Liver (tissue), 3 donors: ENCODE measurements around the gene KCNE3.

ENCODE experiments used
- CTCF ChIP-seq: fragments of 150-350 bp; IDR thresholded peaks from 2 replicates; pipeline ENCODE4 v1.5.1; 2017; ENCODE audit warnings: improper control_type of control experiment, low read depth, low read length; ENCODE audit not compliant: missing input control
- FOXA1 ChIP-seq: IDR thresholded peaks from 2 replicates; pipeline ENCODE4 v1.6.1; 2016; ENCODE audit warnings: antibody characterized with exemption
- JUND ChIP-seq, 2 donors: IDR thresholded peaks; 2 replicates each; pipeline ENCODE4 v1.6.1; 2016; ENCODE audit warnings: antibody characterized with exemption in 2 of 2
- TAF1 ChIP-seq: conservative IDR thresholded peaks from 2 replicates; pipeline ENCODE4 v1.6.1; 2016; ENCODE audit warnings: antibody characterized with exemption, mild to moderate bottlenecking
- TF ChIP-seq, protein P1 (sequence below): IDR thresholded peaks from 2 replicates; pipeline ENCODE4 v1.6.1; 2016; ENCODE audit warnings: antibody characterized with exemption
- TF ChIP-seq, protein P2 (sequence below): IDR thresholded peaks from 2 replicates; pipeline ENCODE4 v1.6.1; 2016; ENCODE audit warnings: antibody characterized with exemption, mild to moderate bottlenecking
- donor health status: healthy.
- donor health status: healthy.

DNA sequence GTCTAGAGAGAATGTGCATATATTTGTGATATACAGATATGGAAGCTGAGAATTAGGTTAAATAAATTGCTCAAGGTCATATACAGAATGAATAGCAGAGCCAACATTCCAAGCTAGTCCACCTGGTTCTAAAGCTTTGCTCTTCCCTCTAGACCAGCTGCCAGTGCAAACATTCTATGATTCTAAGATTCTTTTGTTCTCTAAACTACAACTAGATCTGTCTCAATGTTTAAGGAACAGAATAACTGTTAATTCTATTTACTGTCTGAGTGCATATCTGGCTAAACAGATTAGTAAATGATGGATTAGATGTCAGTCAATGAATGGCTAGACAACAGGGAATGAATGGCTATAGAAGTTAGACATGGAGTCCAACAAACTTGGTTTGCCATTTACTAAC is 19.6 kb downstream of the KCNE3 start:
- TF ChIP-seq CTCF (no peak), TAF1 (no peak), JUND (IDR thresholded peaks at IDR 0.05) (no peak), FOXA1 (no peak)
- TF ChIP-seq, protein P1, sequence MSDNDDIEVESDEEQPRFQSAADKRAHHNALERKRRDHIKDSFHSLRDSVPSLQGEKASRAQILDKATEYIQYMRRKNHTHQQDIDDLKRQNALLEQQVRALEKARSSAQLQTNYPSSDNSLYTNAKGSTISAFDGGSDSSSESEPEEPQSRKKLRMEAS, result no peak
- TF ChIP-seq, protein P2, sequence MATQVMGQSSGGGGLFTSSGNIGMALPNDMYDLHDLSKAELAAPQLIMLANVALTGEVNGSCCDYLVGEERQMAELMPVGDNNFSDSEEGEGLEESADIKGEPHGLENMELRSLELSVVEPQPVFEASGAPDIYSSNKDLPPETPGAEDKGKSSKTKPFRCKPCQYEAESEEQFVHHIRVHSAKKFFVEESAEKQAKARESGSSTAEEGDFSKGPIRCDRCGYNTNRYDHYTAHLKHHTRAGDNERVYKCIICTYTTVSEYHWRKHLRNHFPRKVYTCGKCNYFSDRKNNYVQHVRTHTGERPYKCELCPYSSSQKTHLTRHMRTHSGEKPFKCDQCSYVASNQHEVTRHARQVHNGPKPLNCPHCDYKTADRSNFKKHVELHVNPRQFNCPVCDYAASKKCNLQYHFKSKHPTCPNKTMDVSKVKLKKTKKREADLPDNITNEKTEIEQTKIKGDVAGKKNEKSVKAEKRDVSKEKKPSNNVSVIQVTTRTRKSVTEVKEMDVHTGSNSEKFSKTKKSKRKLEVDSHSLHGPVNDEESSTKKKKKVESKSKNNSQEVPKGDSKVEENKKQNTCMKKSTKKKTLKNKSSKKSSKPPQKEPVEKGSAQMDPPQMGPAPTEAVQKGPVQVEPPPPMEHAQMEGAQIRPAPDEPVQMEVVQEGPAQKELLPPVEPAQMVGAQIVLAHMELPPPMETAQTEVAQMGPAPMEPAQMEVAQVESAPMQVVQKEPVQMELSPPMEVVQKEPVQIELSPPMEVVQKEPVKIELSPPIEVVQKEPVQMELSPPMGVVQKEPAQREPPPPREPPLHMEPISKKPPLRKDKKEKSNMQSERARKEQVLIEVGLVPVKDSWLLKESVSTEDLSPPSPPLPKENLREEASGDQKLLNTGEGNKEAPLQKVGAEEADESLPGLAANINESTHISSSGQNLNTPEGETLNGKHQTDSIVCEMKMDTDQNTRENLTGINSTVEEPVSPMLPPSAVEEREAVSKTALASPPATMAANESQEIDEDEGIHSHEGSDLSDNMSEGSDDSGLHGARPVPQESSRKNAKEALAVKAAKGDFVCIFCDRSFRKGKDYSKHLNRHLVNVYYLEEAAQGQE, result no peak
